Stimulated activated CD4-positive, alpha-beta T cell treated with anti-CD3 and anti-CD28 coated beads, Interleukin-12 subunit alpha, Interleukin-12 subunit beta, amount 100 ng/mL, for 24 hours (primary cell): Measurements from ENCODE around the gene OPRM1.
"Not testable (repeated sequence)": the region's sequence is repeated elsewhere in the genome, so short reads cannot be mapped to it uniquely, and the experiment has no call there.

Experiments
- DNase-seq, 2 experiments: peaks; one replicate each; pipeline ENCODE4 v3.0.0-alpha.2; 2020; ENCODE audit warnings: low read depth in 2 of 2

OPRM1 gene

GRCh38 chr6:154238831-154239230 is 199.8 kb downstream of the OPRM1 start:
- DNase-seq, result no peak

GRCh38 chr6:154239392-154239791 is 200.4 kb downstream of the OPRM1 start:
- no peak for DNase-seq

- DNase-seq, result not testable (repeated sequence)
Observed at GRCh38 chr6:154241061-154241460, 202.0 kb downstream of the OPRM1 start.

- no peak for DNase-seq
Observed at GRCh38 chr6:154241581-154241980, 202.5 kb downstream of the OPRM1 start.

GRCh38 chr6:154242617-154243357 is 203.7 kb downstream of the OPRM1 start:
- DNase-seq, result no peak

- no peak for DNase-seq
Observed at GRCh38 chr6:154243793-154244750, 205.0 kb downstream of the OPRM1 start.

GRCh38 chr6:154245506-154245905 is 206.5 kb downstream of the OPRM1 start:
- no peak for DNase-seq

GRCh38 chr6:154246723-154247118 is 207.7 kb downstream of the OPRM1 start:
- no peak for DNase-seq

GRCh38 chr6:154247119-154247861 is 208.2 kb downstream of the OPRM1 start:
- DNase-seq, result peak in 1 of 2 experiments; percentile 26

GRCh38 chr6:154249499-154250298 is 210.7 kb downstream of the OPRM1 start:
- no peak for DNase-seq

- DNase-seq, result no peak
Observed at GRCh38 chr6:154251116-154251515, 212.1 kb downstream of the OPRM1 start.

- no peak for DNase-seq
Observed at GRCh38 chr6:154252678-154253077, 213.6 kb downstream of the OPRM1 start.

- no peak for DNase-seq
Observed at GRCh38 chr6:154257067-154257466, 218.0 kb downstream of the OPRM1 start.

GRCh38 chr6:154258064-154258757 is 219.2 kb downstream of the OPRM1 start:
- DNase-seq, result no peak

GRCh38 chr6:154261688-154262397 is 222.8 kb downstream of the OPRM1 start:
- DNase-seq, result no peak

GRCh38 chr6:154266560-154267099 is 227.6 kb downstream of the OPRM1 start:
- no peak for DNase-seq

- DNase-seq, result no peak
Observed at GRCh38 chr6:154267508-154268106, 228.6 kb downstream of the OPRM1 start.

- DNase-seq, result no peak
Observed at GRCh38 chr6:154268486-154268885, 229.4 kb downstream of the OPRM1 start.

GRCh38 chr6:154274168-154274567 is 235.1 kb downstream of the OPRM1 start:
- DNase-seq, result no peak
